VCaP (cell line): ENCODE measurements around the gene TMC8.
"Not testable (repeated sequence)": the region's sequence is repeated elsewhere in the genome, so short reads cannot be mapped to it uniquely, and the experiment has no call there.

Source experiments
- H3K27ac ChIP-seq: fragments of 450-650 bp; 2 replicates; pipeline ENCODE4 v1.5.1; 2017
- CTCF ChIP-seq: fragments of 450-650 bp; conservative IDR thresholded peaks from 2 replicates; pipeline ENCODE4 v1.5.1; 2017; ENCODE audit warnings: mild to moderate bottlenecking, moderate library complexity

TMC8 gene

GRCh38 chr17:78130437-78131101 is at the start of gene TMC8:
TMC8 (plus strand) TSS chr17:78130771; CDS start chr17:78131589, 818 bp downstream.
- peak within 1 kb of the TSS; percentile 93 for H3K27ac ChIP-seq
- TF ChIP-seq CTCF: no peak

- no peak overlapping the region for H3K27ac ChIP-seq
- no peak for TF ChIP-seq CTCF
Observed at GRCh38 chr17:78081551-78081950, 49.0 kb upstream of the TMC8 start.

- not testable (repeated sequence) for H3K27ac ChIP-seq
Observed at GRCh38 chr17:78082355-78082872, 48.2 kb upstream of the TMC8 start.

- no peak for TF ChIP-seq CTCF
- H3K27ac ChIP-seq: no peak overlapping the region
Observed at GRCh38 chr17:78082988-78083387, 47.6 kb upstream of the TMC8 start.

- H3K27ac ChIP-seq: no peak overlapping the region
- TF ChIP-seq CTCF: no peak
Observed at GRCh38 chr17:78086740-78087139, 43.8 kb upstream of the TMC8 start.

- no peak overlapping the region for H3K27ac ChIP-seq
- TF ChIP-seq CTCF: no peak
Observed at GRCh38 chr17:78088529-78088928, 42.0 kb upstream of the TMC8 start.

- no peak for TF ChIP-seq CTCF
Observed at GRCh38 chr17:78089576-78090281, 40.8 kb upstream of the TMC8 start.

More at GRCh38 chr17:78089576-78090281, 40.8 kb upstream of the TMC8 start:
- no peak overlapping the region for H3K27ac ChIP-seq
